GM12891 (cell line): ENCODE data around the gene PRKCB.

Experiments used
- DNase-seq: peaks from one replicate; pipeline ENCODE4 v3.0.0; 2011; ENCODE audit warnings: low spot score; ENCODE audit not compliant: insufficient read length
- FAIRE-seq: peaks from 2 replicates; lab custom pipeline; 2011; peaks lifted over from hg19 to GRCh38; lab: Jason Lieb, UNC
- PAX5 ChIP-seq: IDR thresholded peaks from 2 replicates; pipeline ENCODE4 v1.6.1; 2011; ENCODE audit warnings: low read length, moderate library complexity, mild to moderate bottlenecking; ENCODE audit not compliant: insufficient read depth, severe bottlenecking
- POLR2A ChIP-seq: IDR thresholded peaks from 2 replicates; pipeline ENCODE4 v1.6.1; 2011; ENCODE audit warnings: low read depth, low read length, control low read depth
- POLR2AphosphoS5 ChIP-seq: IDR thresholded peaks from 2 replicates; pipeline ENCODE4 v1.6.1; 2011; ENCODE audit warnings: low read depth, low read length, control low read depth
- POU2F2 ChIP-seq: IDR thresholded peaks from 2 replicates; pipeline ENCODE4 v1.6.1; 2011; ENCODE audit warnings: low read depth, mild to moderate bottlenecking, control low read depth, low read length, moderate library complexity
- SPI1 ChIP-seq: IDR thresholded peaks from 2 replicates; pipeline ENCODE4 v1.6.1; 2011; ENCODE audit warnings: low read depth, low read length, control low read depth
- TAF1 ChIP-seq: IDR thresholded peaks from 2 replicates; pipeline ENCODE4 v1.6.1; 2011; ENCODE audit warnings: low read depth, low read length, control low read depth

Gene PRKCB

DNA sequence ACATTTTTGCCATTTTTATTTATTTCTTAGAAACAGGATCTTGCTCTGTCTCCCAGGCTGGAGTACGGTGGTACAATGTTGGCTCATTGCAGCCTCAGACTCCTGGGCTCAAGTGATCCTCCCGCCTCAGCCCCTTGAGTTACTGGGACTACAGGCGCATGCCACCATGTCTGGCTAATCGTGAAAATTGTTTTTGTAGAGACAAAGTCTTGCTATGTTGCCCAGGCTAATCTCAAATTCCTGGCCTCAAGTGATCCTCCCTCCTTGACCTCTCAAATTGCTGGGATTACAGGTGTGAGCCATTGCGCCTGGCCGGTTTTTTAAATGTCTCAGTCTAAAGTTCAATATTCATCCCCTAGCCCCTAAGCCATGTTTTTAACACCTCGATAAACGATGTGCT, 237.5 kb downstream of the PRKCB start:
- FAIRE-seq (peak; percentile 76), DNase-seq (no peak)
- TF ChIP-seq POLR2A: no peak
- no peak for TF ChIP-seq TAF1
- TF ChIP-seq POU2F2: no peak
- TF ChIP-seq POLR2AphosphoS5: no peak
- no peak for TF ChIP-seq SPI1
- no peak for TF ChIP-seq PAX5

DNA sequence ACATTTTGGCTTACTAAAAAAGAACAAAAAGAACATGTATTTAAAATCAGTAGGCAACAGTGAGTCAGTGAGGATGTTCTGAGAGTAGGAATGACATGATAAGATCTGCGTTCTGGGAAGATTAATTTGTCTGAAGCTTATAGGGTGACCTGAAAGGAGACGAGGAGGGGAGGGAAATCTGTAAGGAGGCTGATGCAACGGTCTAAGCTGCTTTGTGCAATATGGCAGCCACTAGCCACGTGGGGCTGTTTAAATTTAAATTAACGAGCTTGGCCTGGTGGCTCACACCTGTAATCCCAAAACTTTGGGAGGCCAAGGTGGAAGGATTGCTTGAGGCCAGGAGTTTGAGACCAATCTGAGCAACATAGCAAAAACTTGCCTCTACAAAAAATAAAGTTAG, 238.8 kb downstream of the PRKCB start:
- TF ChIP-seq POU2F2 (no peak), SPI1 (no peak), POLR2AphosphoS5 (no peak), PAX5 (no peak), TAF1 (no peak), POLR2A (no peak)
- no peak for DNase-seq
- FAIRE-seq: no peak

DNA sequence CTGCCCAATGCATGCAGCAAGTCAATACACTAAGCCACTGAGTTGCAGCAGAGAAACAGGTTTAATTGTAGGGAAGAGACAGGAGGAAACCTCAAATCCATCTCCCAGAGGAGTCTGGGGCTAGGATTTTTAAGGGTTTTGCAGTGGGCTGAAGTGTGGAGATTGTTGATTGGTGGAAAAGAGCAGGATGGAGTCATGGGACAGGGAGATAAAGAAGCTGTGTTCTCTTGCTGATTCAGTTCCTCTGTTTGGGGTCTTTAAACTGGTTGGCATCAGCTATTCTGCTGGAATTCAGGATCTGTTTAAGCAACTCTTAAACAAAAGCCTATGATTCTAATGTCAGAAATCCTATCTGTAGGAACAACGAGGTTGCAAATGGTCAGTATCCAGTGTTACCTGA, 239.5 kb downstream of the PRKCB start:
- no peak for DNase-seq
- peak; percentile 5 for FAIRE-seq

DNA sequence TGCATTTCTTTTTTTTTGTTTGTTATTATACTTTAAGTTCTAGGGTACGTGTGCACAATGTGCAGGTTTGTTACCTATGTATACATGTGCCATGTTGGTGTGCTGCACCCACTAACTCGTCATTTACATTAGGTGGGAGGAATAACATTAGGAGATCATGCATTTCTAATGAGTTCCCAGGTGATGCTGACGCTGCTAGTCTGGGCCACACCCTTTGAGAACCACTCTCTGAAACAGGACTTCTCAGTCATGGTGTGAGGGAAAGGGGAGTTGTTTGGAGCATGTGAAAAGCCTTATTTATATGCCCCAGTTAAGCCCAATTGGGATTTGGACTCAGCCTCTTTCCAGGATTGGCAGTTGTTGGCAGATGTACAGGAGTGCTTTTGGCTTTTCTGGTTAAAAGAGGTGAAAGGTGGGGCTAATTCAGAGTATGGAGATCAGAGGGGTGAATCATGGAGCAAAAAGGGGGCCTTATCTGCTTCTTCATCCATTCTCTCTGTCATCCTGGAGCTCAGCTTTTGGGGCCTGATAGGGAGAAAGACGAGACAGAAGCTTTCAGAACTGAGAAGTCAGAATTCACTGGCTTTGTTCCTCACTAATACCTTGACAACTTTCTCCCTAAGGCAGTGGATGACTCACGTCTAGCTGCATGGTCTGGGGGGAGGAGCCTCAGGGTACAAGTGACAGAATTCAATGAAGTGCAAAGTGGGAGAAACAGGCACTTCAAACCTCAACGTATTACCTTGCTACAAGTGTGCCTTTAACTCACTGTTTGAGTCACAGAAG, 240.3 kb downstream of the PRKCB start:
- no peak for DNase-seq
- FAIRE-seq: peak; percentile 89
- no peak for TF ChIP-seq POLR2A
- TF ChIP-seq POU2F2: no peak
- TF ChIP-seq SPI1: no peak
- TF ChIP-seq TAF1: no peak
- TF ChIP-seq POLR2AphosphoS5: no peak

More for the DNA sequence above, 239.5 kb downstream of the PRKCB start:
- TF ChIP-seq POLR2A: no peak
- no peak for TF ChIP-seq POU2F2
- TF ChIP-seq SPI1: no peak
- TF ChIP-seq POLR2AphosphoS5: no peak
- TF ChIP-seq PAX5: no peak
- TF ChIP-seq TAF1: no peak

DNA sequence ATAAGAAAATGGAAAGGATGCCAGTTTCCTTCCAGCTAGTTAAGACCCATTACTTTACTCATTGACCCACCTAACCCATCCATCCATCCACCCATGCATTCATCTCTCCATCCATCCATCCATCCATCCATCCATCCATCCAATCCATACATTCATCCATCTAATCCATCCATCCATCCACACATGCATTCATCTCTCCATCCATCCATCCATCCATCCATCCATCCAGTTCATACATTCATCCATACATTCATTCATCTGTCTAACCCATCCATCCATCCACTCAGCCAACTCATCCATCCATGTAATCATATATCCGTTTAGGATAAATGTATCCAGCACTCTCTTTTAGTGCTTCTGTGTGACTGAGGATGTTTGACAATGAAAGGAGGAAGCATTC, 241.5 kb downstream of the PRKCB start:
- FAIRE-seq: peak; percentile 38
- no peak for DNase-seq
- no peak for TF ChIP-seq PAX5
- no peak for TF ChIP-seq POLR2AphosphoS5
- no peak for TF ChIP-seq POU2F2
- TF ChIP-seq TAF1: no peak
- no peak for TF ChIP-seq SPI1
- no peak for TF ChIP-seq POLR2A

DNA sequence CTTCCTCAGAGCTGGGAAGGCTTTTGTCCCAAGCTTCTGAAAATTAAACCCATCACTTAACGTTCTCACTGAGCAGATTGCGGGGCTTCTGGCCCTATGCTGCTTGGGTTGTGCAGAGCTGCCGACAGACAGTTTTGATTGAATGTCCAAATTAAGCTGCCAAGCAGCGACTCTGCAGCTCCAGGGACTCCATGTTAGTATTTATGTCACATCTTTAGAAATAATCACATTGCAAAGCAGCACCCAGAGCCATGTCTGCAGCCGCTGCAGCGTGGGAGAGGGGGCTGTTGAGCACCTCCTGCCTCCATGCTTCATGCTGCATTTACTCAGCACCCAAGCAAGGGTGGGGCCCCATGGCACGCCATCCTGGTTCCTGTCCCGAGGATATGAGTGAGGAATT, 242.2 kb downstream of the PRKCB start:
- no peak for TF ChIP-seq POLR2AphosphoS5
- TF ChIP-seq PAX5: no peak
- TF ChIP-seq SPI1: no peak
- no peak for TF ChIP-seq POLR2A
- TF ChIP-seq TAF1: no peak
- no peak for TF ChIP-seq POU2F2
- FAIRE-seq (no peak), DNase-seq (no peak)

DNA sequence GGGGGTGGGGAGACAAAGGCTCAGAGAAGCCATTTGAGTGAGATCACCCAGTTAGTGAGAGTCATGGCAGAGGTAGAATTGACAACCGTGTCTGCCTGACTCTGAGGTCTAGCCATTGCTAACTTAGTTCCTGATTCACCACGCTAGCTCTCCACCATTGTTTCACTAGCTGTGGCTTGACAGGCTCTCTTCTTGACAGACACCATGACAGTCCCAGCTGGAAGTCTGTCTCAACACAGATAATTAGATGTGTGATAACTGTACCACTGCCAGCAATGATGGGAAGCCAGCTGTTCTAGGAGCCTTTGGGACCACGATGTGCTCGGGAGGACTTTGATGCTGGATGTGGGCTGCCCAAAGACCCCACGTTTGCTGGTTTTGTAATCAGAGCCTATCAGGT, 249.9 kb downstream of the PRKCB start:
- FAIRE-seq (no peak), DNase-seq (no peak)
- TF ChIP-seq TAF1 (no peak), POLR2AphosphoS5 (no peak), SPI1 (no peak)

DNA sequence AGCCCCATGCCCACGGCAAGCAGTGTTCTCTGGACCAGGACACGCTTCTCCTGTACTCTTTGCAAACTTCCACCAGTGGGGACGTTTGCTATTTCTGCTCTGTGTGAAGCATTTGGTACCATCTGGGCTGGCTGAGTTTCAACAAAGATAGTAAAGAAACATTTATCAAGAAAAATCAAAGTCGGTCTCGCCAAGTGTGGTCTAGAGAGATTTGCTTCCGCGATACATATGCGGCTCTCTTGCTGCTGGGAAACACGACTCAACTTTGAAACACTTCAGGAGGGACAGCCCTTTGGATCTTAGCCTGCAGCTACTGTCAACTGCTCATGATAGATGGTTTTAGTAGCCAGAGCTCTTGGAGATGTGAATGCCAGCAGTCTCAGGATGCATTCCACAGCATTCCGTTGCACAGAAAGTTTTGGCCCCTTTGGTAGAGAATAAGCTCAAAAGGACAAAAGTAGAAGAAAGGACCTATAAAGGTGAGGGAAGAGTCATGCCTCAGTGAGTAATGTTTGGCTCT, 252.2 kb downstream of the PRKCB start:
- FAIRE-seq: no peak
- DNase-seq: no peak
- TF ChIP-seq POLR2A (no peak), SPI1 (no peak), PAX5 (no peak), POLR2AphosphoS5 (no peak), TAF1 (no peak), POU2F2 (no peak)

DNA sequence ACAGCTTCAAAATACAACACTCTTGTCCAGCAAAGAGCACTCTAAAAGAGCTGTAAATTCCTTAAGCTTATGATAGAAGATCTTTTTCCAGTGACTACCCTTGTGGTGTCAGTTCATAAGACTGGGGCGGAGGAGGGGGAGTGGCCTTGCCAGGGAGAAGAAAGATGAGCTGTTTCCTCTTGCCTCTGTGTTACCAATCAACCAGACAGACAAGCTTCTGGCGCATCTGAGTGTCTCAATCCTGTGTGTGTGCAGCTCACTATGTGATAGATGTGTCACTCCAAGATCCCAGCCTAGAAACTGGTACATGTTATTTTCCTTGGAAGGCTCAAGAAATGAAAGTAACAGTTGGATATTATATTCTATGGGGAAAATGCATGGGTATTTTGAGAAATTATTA, 253.0 kb downstream of the PRKCB start:
- TF ChIP-seq TAF1 (no peak), SPI1 (no peak), POU2F2 (no peak), POLR2A (no peak), PAX5 (no peak), POLR2AphosphoS5 (no peak)
- FAIRE-seq (no peak), DNase-seq (no peak)

DNA sequence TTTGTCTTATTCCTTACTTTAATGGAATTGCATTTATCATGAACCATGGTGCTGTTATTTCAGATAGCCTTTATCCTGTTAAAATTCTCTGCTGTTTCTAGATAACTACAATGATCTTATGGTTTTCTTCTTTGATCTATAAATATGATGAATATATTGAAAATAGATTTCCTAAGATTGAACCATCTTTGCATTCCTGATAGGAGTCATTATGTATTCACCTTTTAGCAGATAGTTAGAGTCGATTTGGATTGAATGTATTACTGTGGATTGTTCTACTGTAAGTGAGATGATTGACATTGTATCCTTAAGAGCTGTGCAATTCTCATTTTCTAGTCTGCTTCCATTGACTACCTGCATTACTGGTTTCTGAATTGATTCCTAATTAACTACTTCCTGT, 255.3 kb downstream of the PRKCB start:
- FAIRE-seq (no peak), DNase-seq (no peak)
- no peak for TF ChIP-seq POLR2A
- no peak for TF ChIP-seq SPI1
- no peak for TF ChIP-seq POLR2AphosphoS5
- TF ChIP-seq TAF1: no peak
- TF ChIP-seq PAX5: no peak
- TF ChIP-seq POU2F2: no peak
